HG02678 (cell line): ENCODE results near the gene PRKD1.

ENCODE experiments used
- ATAC-seq: cut with Tn5 transposase; IDR thresholded peaks from one replicate; pipeline ENCODE4 v1.9.1; 2021; ENCODE audit warnings: mild to moderate bottlenecking, moderate library complexity; ENCODE audit not compliant: unreplicated experiment

Gene PRKD1

GRCh38 chr14:29687071-29687765 is 240.4 kb downstream of the PRKD1 start:
- no peak for ATAC-seq

DNA sequence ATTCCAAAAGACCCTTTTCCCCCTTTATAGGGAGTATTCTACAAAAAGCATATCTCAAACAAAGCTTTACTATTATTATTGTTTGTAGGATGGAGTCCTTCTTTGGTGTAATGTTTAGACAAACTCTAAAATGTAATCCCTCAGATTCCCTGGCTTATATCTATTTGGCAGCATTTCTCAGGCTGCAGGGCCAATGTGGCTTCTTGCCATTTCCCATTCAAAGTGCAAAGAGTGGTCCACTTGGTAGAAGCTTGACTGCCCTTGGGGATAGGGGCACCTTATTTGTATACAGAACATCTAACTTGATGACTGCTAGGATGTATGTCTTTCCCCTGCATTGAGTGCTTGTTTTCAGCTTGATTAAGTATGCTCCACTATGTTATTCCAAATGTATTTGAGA is 242.7 kb downstream of the PRKD1 start:
- ATAC-seq: no peak

- ATAC-seq: no peak
These were observed 244.9 kb downstream of the PRKD1 start for GRCh38 chr14:29682789-29683188.

- ATAC-seq: no peak
These were observed 246.3 kb downstream of the PRKD1 start for GRCh38 chr14:29681316-29681715.

DNA sequence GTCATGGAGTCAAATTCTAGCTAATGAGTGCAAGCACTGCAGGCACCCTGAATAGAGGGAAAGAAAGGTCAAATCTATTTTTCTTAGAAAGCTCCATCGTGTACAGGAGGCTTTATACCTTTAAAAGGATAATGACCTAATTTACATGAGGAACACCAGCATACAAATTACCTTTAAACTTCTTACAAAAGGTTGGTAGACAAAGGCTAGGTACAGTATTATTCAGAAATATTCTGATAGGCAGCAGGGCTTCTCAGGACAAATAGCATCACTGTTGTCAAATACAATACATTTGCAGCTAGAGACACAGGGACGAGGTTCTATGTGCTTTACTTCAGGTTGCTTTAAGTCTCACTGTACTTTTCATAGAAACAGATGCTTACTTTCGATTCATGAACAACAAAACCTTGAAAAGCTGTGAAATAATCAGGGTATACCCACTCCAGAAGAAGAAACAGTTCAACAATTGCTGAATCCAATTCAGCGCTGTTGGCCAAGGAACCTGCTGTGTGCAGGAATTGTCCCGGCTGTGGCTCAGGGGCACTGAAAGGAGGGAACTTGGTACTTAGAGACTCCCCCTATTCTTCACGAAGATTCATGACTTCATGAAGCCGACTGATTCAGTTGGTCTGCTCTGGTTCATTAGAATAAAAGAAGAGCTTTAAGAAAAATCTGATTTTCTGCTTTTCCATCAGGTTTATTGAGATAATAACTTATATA is 252.9 kb downstream of the PRKD1 start:
- ATAC-seq: no peak

DNA sequence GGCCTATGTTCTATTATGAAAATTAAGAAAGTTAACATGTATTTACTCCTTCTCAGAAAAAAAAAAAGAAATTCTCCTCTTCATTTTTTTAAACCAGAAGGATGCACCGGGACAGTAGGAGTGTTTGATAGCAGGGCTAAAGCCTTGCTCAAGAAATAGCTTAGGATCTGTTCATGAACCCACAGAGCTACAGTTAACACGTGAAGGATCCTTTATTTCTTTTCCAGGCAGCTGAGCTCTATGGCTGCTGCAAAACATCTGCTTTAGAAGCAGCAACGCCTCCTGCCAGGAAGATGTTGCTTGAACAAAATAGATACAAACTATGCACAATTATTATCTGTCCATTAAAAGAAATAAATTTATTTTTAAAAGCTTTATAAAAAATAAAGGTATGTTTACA is 254.8 kb downstream of the PRKD1 start:
- ATAC-seq: no peak

GRCh38 chr14:29671034-29671433 is 256.6 kb downstream of the PRKD1 start:
- no peak for ATAC-seq

DNA sequence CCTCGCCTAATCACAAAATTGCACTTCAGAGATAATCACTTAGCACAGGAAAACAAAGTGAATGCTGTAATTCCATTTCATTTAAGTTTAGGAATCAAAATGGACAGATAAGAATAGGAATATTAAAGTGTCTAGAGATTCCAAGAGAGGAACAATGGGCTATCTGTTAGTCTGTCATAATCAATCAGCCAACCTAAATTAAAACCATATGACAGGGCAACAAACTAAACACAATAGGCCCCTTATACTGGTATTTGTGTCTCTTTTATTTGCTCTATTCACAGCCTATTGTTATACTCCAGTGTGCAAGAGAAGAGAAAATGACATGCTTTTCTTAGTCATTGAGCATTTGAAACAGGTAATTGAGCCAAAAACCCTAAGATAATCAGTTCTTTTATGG is 259.4 kb downstream of the PRKD1 start:
- ATAC-seq: no peak

DNA sequence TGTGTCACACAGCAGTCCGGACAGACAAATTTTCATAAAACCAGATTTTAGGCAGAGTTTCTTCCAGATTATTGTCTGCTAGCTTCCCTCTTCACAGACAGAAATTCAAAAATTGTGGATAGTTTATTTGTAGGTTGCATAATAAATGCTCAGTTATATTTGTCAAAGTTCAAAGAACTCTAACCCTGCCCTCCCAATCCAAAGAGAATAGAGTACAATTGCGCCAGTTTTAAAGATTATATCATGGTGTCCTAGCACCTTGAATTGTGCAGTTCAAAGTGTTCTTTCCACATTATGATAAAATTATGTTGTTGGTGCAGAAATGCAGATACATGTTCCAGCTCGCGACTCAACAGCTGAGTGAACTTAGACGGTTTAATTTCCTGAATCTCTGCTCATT is 263.1 kb downstream of the PRKD1 start:
- no peak for ATAC-seq

DNA sequence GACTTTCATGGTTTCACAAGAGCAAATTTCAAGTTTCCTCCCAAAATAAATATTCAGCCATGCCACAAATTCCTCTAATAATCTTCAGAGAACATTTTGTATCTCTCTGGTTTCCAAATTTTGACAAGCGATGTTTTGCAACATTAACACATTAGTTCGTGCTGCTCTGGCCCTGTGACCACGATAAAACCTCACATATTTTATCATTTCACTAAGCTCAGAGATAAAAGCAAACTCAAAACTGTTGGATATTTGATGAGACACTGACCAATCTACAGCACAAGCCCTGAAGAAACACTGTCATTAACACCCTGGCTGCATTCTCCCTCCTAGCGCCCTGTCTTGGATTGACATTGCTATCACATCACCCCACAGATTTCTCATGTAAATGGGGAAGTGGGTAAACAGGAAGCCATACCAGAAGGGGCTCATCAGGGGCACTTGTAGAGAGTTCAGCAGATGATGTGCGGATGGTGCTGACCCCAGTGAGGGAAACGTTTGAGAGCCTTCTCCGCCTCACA is 264.3 kb downstream of the PRKD1 start:
- ATAC-seq: no peak

GRCh38 chr14:29654901-29655550 is 272.6 kb downstream of the PRKD1 start:
- ATAC-seq: no peak

DNA sequence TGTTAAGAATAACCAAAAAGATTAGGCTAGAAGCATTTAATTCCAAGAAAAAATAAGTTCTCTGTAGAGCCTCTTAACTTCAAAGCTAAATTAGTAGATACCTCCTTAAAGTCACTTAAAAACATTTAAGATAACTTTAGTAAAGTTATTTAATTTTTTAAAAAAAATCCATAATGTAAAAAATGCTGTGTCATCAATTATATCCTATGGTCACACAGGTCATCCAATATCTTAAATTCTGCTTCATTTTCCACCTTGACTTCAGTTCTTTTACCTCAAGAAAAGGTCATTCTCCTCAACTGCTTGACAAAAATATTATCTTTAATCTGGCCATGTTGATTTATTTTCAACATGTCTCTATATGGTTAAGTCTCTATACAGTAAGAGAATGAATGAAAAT is 274.3 kb downstream of the PRKD1 start:
- ATAC-seq: no peak

DNA sequence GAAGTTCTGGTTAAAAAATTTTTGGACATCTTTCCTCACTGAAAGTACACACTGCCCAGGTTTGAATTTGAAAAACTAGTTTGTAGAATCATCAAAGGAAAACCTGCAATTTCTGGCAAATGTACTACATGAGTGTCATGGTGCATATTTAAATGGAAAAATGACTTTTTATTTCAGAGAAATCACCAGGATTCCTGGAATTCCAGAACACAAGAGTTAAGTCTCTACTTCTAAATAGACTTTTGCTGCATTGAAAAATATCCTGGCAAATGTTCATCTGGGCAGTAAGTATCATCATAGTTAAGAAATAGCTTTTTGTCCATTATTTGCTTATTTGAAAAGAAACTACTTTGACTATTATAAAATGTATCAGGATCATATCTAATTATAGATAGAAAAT is 275.1 kb downstream of the PRKD1 start:
- ATAC-seq: no peak

GRCh38 chr14:29650554-29651269 is 276.9 kb downstream of the PRKD1 start:
- ATAC-seq: no peak

- no peak for ATAC-seq
These were observed 278.5 kb downstream of the PRKD1 start for GRCh38 chr14:29649170-29649569.

- no peak for ATAC-seq
These were observed 279.6 kb downstream of the PRKD1 start for GRCh38 chr14:29648045-29648444.

DNA sequence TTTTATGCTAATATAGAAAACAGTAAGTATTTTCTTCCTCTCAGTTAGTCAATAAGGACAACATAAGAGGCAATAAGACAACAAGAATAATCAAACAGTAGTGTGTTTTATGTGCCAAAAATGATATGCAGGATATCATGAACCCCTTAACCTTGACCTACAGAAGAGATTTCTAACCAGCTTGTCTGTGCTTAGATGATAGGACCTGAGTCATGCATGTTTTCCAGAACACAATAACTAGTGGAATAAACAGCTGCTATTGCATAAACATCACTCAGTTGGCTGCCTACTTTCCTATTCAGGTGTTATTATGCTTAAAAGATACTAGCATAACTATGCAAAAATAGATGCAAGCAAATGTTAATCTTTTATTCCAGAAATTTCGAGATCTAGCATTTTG is 282.5 kb downstream of the PRKD1 start:
- ATAC-seq: no peak

- ATAC-seq: no peak
These were observed 284.0 kb downstream of the PRKD1 start for GRCh38 chr14:29643433-29644211.

- ATAC-seq: no peak
These were observed 290.2 kb downstream of the PRKD1 start for GRCh38 chr14:29637411-29637810.

- no peak for ATAC-seq
These were observed 290.8 kb downstream of the PRKD1 start for GRCh38 chr14:29636870-29637269.
